Tibial artery (tissue), 4 donors: Measurements from ENCODE around the gene BRF1.

Experiments used
- DNase-seq, 2 donors: peaks; one replicate each; pipeline ENCODE4 v3.0.0-alpha.2; 2019
- H3K27ac ChIP-seq, 2 donors: fragments of 200-600 bp; sonication (generic) in 1 of 2; 1 replicate in 1 of 2; 2 replicates in 1 of 2; pipeline ENCODE4 v1.5.1; 2018 to 2019; ENCODE audit warnings: mild to moderate bottlenecking in 1 of 2
- H3K27me3 ChIP-seq, 2 donors: fragments of 200-600 bp; sonication (generic) in 1 of 2; one replicate each; pipeline versions ENCODE4 v1.5.1 to v1.6.0; 2016 to 2019
- H3K36me3 ChIP-seq, 3 donors: fragments of 200-600 bp; sonication (generic) in 2 of 3; one replicate each; pipeline ENCODE4 v1.5.1; 2016 to 2019; ENCODE audit warnings: mild to moderate bottlenecking in 2 of 3
- H3K4me1 ChIP-seq, 4 donors: fragments of 200-600 bp; sonication (generic) in 2 of 4; 1 replicate in 3 of 4; 2 replicates in 1 of 4; pipeline ENCODE4 v1.5.1; 2016 to 2019
- H3K4me3 ChIP-seq, 2 donors: fragments of 200-600 bp; sonication (generic) in 1 of 2; 1 replicate in 1 of 2; 2 replicates in 1 of 2; pipeline ENCODE4 v1.5.1; 2018 to 2019; ENCODE audit warnings: mild to moderate bottlenecking in 2 of 2
- H3K9me3 ChIP-seq, 3 donors: fragments of 200-600 bp; sonication (generic) in 1 of 3; one replicate each; pipeline ENCODE4 v1.5.1; 2016 to 2019
- CTCF ChIP-seq, 2 experiments: fragments of 200-600 bp in 1 of 2; fragments of 450-650 bp in 1 of 2; IDR thresholded peaks; one replicate each; pipeline ENCODE4 v1.5.1; 2017 to 2019; ENCODE audit warnings: antibody characterized with exemption in 2 of 2, mild to moderate bottlenecking in 1 of 2, moderate library complexity in 1 of 2
- intact Hi-C: fragments of 100-400 bp; cut with DNase I; formaldehyde crosslinking; loops from one replicate; pipeline ENCODE4 v1.15.0; 2023; ENCODE audit warnings: low total_unique reads

BRF1 gene

GRCh38 chr14:105326891-105327694 lies 26.3 kb upstream of the BRF1 start:
- intact Hi-C loops: no loop called here
- H3K36me3 ChIP-seq: no peaks in the 10 kb centered on the region
- H3K4me3 ChIP-seq: no peak overlapping the region
- TF ChIP-seq CTCF (IDR thresholded peaks at IDR 0.05): no peak
- no peak overlapping the region for H3K27ac ChIP-seq
- no peaks in the 10 kb centered on the region for H3K9me3 ChIP-seq
- DNase-seq: no peak
- H3K27me3 ChIP-seq: no peaks in the 10 kb centered on the region
- peaks cover 0 to 51% (median 31%) of the 10 kb centered on the region in 4 donors for H3K4me1 ChIP-seq

GRCh38 chr14:105326568-105326867 lies 25.7 kb upstream of the BRF1 start:
- Histone ChIP-seq H3K27ac (no peak overlapping the region), H3K36me3 (no peaks in the 10 kb centered on the region), H3K4me3 (no peak overlapping the region), H3K9me3 (no peaks in the 10 kb centered on the region), H3K4me1 (peaks cover 0 to 51% (median 31%) of the 10 kb centered on the region in 4 donors), H3K27me3 (no peaks in the 10 kb centered on the region)
- intact Hi-C loops: no loop called here
- no peak for DNase-seq
- TF ChIP-seq CTCF (IDR thresholded peaks at IDR 0.05): no peak

- intact Hi-C loops: no loop called here
- Histone ChIP-seq H3K36me3 (no peaks in the 10 kb centered on the region), H3K27ac (no peak overlapping the region), H3K9me3 (no peaks in the 10 kb centered on the region), H3K4me3 (no peak overlapping the region), H3K27me3 (no peaks in the 10 kb centered on the region), H3K4me1 (peaks cover 0 to 48% (median 31%) of the 10 kb centered on the region in 4 donors)
- DNase-seq: no peak
- TF ChIP-seq CTCF (IDR thresholded peaks at IDR 0.05): no peak
Measured at GRCh38 chr14:105325716-105326567, 25.1 kb upstream of the BRF1 start.

GRCh38 chr14:105325303-105325702 lies 24.5 kb upstream of the BRF1 start:
- TF ChIP-seq CTCF (IDR thresholded peaks at IDR 0.05): no peak
- intact Hi-C loops: no loop called here
- no peak overlapping the region for H3K27ac ChIP-seq
- no peak for DNase-seq
- H3K27me3 ChIP-seq: no peaks in the 10 kb centered on the region
- H3K36me3 ChIP-seq: no peaks in the 10 kb centered on the region
- no peak overlapping the region for H3K4me3 ChIP-seq
- H3K9me3 ChIP-seq: no peaks in the 10 kb centered on the region
- H3K4me1 ChIP-seq: peaks cover 0 to 41% (median 28%) of the 10 kb centered on the region in 4 donors

GRCh38 chr14:105324871-105325270 lies 24.1 kb upstream of the BRF1 start:
- intact Hi-C loops: no loop called here

More at GRCh38 chr14:105324871-105325270, 24.1 kb upstream of the BRF1 start:
- Histone ChIP-seq H3K9me3 (no peaks in the 10 kb centered on the region), H3K36me3 (no peaks in the 10 kb centered on the region), H3K27me3 (no peaks in the 10 kb centered on the region), H3K4me1 (peaks cover 0 to 37% (median 24%) of the 10 kb centered on the region in 4 donors), H3K27ac (no peak overlapping the region), H3K4me3 (no peak overlapping the region)
- DNase-seq: no peak
- TF ChIP-seq CTCF (IDR thresholded peaks at IDR 0.05): no peak
